ENCODE results near the gene CLDN14. TPM values are rescaled to one million over a fixed set of nuclear protein-coding genes. Genes with fewer than 3 reads are reported as not detected.

CLDN14 gene
- total and polyA plus RNA-seq, 7 experiments from 2014 or later, result not detected

- H3K27me3 ChIP-seq (ENCODE audit: control insufficient read depth in 2 of 2, insufficient read depth in 2 of 2, low read length in 2 of 2), result no peaks in the 10 kb centered on the region
- intact Hi-C loops (cut with micrococcal nuclease), result no loop called here
- DNase-seq (no peak), ATAC-seq (no peak)
- no peaks in the 10 kb centered on the region for H3K4me1 ChIP-seq (ENCODE audit: control insufficient read depth in 2 of 2, insufficient read depth in 2 of 2, low read length in 2 of 2)
- H3K4me3 ChIP-seq (ENCODE audit: low read length), result no peak overlapping the region
- Mint-ChIP-seq H3K27me3 (peaks cover 0 to 11% (median 4%) of the 10 kb centered on the region in 5 donors), H3K36me3 (no peaks in the 10 kb centered on the region), H3K9me3 (no peaks in the 10 kb centered on the region), H3K4me1 (peaks cover 0 to 2% (median 0%) of the 10 kb centered on the region in 7 donors), H3K4me3 (no peak overlapping the region), H3K27ac (no peak overlapping the region)
- CTCF ChIA-PET, result no interaction called here
- no peaks in the 10 kb centered on the region for H3K36me3 ChIP-seq (ENCODE audit: control insufficient read depth in 2 of 3, insufficient read depth in 3 of 3, low read length in 3 of 3)
- no peaks in the 10 kb centered on the region for H3K9me3 ChIP-seq (ENCODE audit: control insufficient read depth in 2 of 3, low read length in 3 of 3)
- H3K27ac ChIP-seq (ENCODE audit: low read depth, low read length), result no peak overlapping the region
- POLR2A ChIA-PET, result interaction anchor here (0.7 kb wide), 1 partner anchor 381 kb away, joined by 3 read pairs; no protein-coding TSS in a partner anchor
These were observed 2.3 kb upstream of the CLDN14 start for GRCh38 chr21:36482181-36482580.

- H3K27me3 ChIP-seq (ENCODE audit: control insufficient read depth in 2 of 2, insufficient read depth in 2 of 2, low read length in 2 of 2), result no peaks in the 10 kb centered on the region
- H3K4me3 ChIP-seq (ENCODE audit: low read length), result no peak overlapping the region
- H3K36me3 Mint-ChIP-seq, result no peaks in the 10 kb centered on the region
- intact Hi-C loops (cut with micrococcal nuclease), result no loop called here
- no peaks in the 10 kb centered on the region for H3K9me3 ChIP-seq (ENCODE audit: control insufficient read depth in 2 of 3, low read length in 3 of 3)
- no peaks in the 10 kb centered on the region for H3K9me3 Mint-ChIP-seq
- H3K4me1 Mint-ChIP-seq, result peaks cover 0 to 2% (median 0%) of the 10 kb centered on the region in 7 donors
- H3K36me3 ChIP-seq (ENCODE audit: control insufficient read depth in 2 of 3, insufficient read depth in 3 of 3, low read length in 3 of 3), result no peaks in the 10 kb centered on the region
- no peak for DNase-seq
- no peak for ATAC-seq
- no peak overlapping the region for H3K4me3 Mint-ChIP-seq
- no peak overlapping the region for H3K27ac Mint-ChIP-seq
- POLR2A ChIA-PET, result no interaction called here
- H3K27ac ChIP-seq (ENCODE audit: low read depth, low read length), result no peak overlapping the region
- CTCF ChIA-PET, result no interaction called here
- H3K4me1 ChIP-seq (ENCODE audit: control insufficient read depth in 2 of 2, insufficient read depth in 2 of 2, low read length in 2 of 2), result no peaks in the 10 kb centered on the region
- peaks cover 0 to 9% (median 4%) of the 10 kb centered on the region in 5 donors for H3K27me3 Mint-ChIP-seq
These were observed 1.7 kb upstream of the CLDN14 start for GRCh38 chr21:36481639-36482038.

GRCh38 chr21:36480618-36481017 lies 696 bp upstream of the CLDN14 start:
- H3K27ac Mint-ChIP-seq, result no peak overlapping the region
- ATAC-seq (no peak), DNase-seq (no peak)
- H3K9me3 ChIP-seq (ENCODE audit: control insufficient read depth in 2 of 3, low read length in 3 of 3), result no peaks in the 10 kb centered on the region
- H3K4me1 ChIP-seq (ENCODE audit: control insufficient read depth in 2 of 2, insufficient read depth in 2 of 2, low read length in 2 of 2), result no peaks in the 10 kb centered on the region
- peaks cover 0 to 5% (median 4%) of the 10 kb centered on the region in 5 donors for H3K27me3 Mint-ChIP-seq
- H3K36me3 Mint-ChIP-seq, result no peaks in the 10 kb centered on the region
- H3K9me3 Mint-ChIP-seq, result no peaks in the 10 kb centered on the region
- H3K36me3 ChIP-seq (ENCODE audit: control insufficient read depth in 2 of 3, insufficient read depth in 3 of 3, low read length in 3 of 3), result no peaks in the 10 kb centered on the region
- no peak overlapping the region for H3K4me3 ChIP-seq (ENCODE audit: low read length)
- CTCF ChIA-PET, result no interaction called here
- H3K4me1 Mint-ChIP-seq, result peaks cover 0 to 2% (median 0%) of the 10 kb centered on the region in 7 donors
- no peak overlapping the region for H3K4me3 Mint-ChIP-seq
- intact Hi-C loops (cut with micrococcal nuclease), result no loop called here
- POLR2A ChIA-PET, result no interaction called here
- H3K27me3 ChIP-seq (ENCODE audit: control insufficient read depth in 2 of 2, insufficient read depth in 2 of 2, low read length in 2 of 2), result no peaks in the 10 kb centered on the region
- no peak overlapping the region for H3K27ac ChIP-seq (ENCODE audit: low read depth, low read length)

GRCh38 chr21:36478941-36479340 lies 981 bp downstream of the CLDN14 start:
- no peak for ATAC-seq
- CTCF ChIA-PET, result no interaction called here
- Histone ChIP-seq H3K4me1 (ENCODE audit: control insufficient read depth in 2 of 2, insufficient read depth in 2 of 2, low read length in 2 of 2) (no peaks in the 10 kb centered on the region), H3K4me3 (ENCODE audit: low read length) (no peak overlapping the region), H3K27me3 (ENCODE audit: control insufficient read depth in 2 of 2, insufficient read depth in 2 of 2, low read length in 2 of 2) (no peaks in the 10 kb centered on the region), H3K36me3 (ENCODE audit: control insufficient read depth in 2 of 3, insufficient read depth in 3 of 3, low read length in 3 of 3) (no peaks in the 10 kb centered on the region), H3K27ac (ENCODE audit: low read depth, low read length) (no peak overlapping the region), H3K9me3 (ENCODE audit: control insufficient read depth in 2 of 3, low read length in 3 of 3) (no peaks in the 10 kb centered on the region)
- no peak for DNase-seq
- no peaks in the 10 kb centered on the region for H3K36me3 Mint-ChIP-seq
- H3K27ac Mint-ChIP-seq, result no peak overlapping the region
- peaks cover 0 to 12% (median 4%) of the 10 kb centered on the region in 5 donors for H3K27me3 Mint-ChIP-seq
- intact Hi-C loops (cut with micrococcal nuclease), result no loop called here
- peaks cover 0 to 2% (median 0%) of the 10 kb centered on the region in 11 donors for H3K9me3 Mint-ChIP-seq
- no peak overlapping the region for H3K4me3 Mint-ChIP-seq
- POLR2A ChIA-PET, result interaction anchor here (0.5 kb wide), 1 partner anchor 11 kb away, joined by 5 read pairs; no protein-coding TSS in a partner anchor
- H3K4me1 Mint-ChIP-seq, result peaks cover 0 to 2% (median 0%) of the 10 kb centered on the region in 7 donors

GRCh38 chr21:36478207-36478701 lies 1.7 kb downstream of the CLDN14 start:
- H3K4me3 ChIP-seq (ENCODE audit: low read length), result no peak overlapping the region
- ChIA-PET POLR2A (interaction anchor here (0.5 kb wide), 1 partner anchor 10 kb away, joined by 5 read pairs; no protein-coding TSS in a partner anchor), CTCF (no interaction called here)
- Mint-ChIP-seq H3K9me3 (peaks cover 0 to 3% (median 0%) of the 10 kb centered on the region in 11 donors), H3K36me3 (no peaks in the 10 kb centered on the region), H3K4me1 (peaks cover 0 to 2% (median 0%) of the 10 kb centered on the region in 7 donors), H3K27ac (no peak overlapping the region), H3K4me3 (no peak overlapping the region), H3K27me3 (peaks cover 0 to 18% (median 4%) of the 10 kb centered on the region in 5 donors)
- H3K9me3 ChIP-seq (ENCODE audit: control insufficient read depth in 2 of 3, low read length in 3 of 3), result no peaks in the 10 kb centered on the region
- intact Hi-C loops (cut with micrococcal nuclease), result no loop called here
- no peaks in the 10 kb centered on the region for H3K4me1 ChIP-seq (ENCODE audit: control insufficient read depth in 2 of 2, insufficient read depth in 2 of 2, low read length in 2 of 2)
- DNase-seq (no peak), ATAC-seq (no peak)
- no peak overlapping the region for H3K27ac ChIP-seq (ENCODE audit: low read depth, low read length)
- H3K27me3 ChIP-seq (ENCODE audit: control insufficient read depth in 2 of 2, insufficient read depth in 2 of 2, low read length in 2 of 2), result no peaks in the 10 kb centered on the region
- no peaks in the 10 kb centered on the region for H3K36me3 ChIP-seq (ENCODE audit: control insufficient read depth in 2 of 3, insufficient read depth in 3 of 3, low read length in 3 of 3)

GRCh38 chr21:36477559-36477958 lies 2.4 kb downstream of the CLDN14 start:
- CTCF ChIA-PET, result no interaction called here
- no peak for ATAC-seq
- Mint-ChIP-seq H3K27ac (no peak overlapping the region), H3K27me3 (peaks cover 0 to 18% (median 4%) of the 10 kb centered on the region in 5 donors), H3K36me3 (no peaks in the 10 kb centered on the region), H3K4me1 (peaks cover 0 to 2% (median 0%) of the 10 kb centered on the region in 7 donors), H3K4me3 (no peak overlapping the region), H3K9me3 (peaks cover 0 to 6% (median 0%) of the 10 kb centered on the region in 11 donors)
- intact Hi-C loops (cut with micrococcal nuclease), result no loop called here
- Histone ChIP-seq H3K27ac (ENCODE audit: low read depth, low read length) (no peak overlapping the region), H3K4me3 (ENCODE audit: low read length) (no peak overlapping the region), H3K9me3 (ENCODE audit: control insufficient read depth in 2 of 3, low read length in 3 of 3) (no peaks in the 10 kb centered on the region), H3K36me3 (ENCODE audit: control insufficient read depth in 2 of 3, insufficient read depth in 3 of 3, low read length in 3 of 3) (no peaks in the 10 kb centered on the region), H3K27me3 (ENCODE audit: control insufficient read depth in 2 of 2, insufficient read depth in 2 of 2, low read length in 2 of 2) (no peaks in the 10 kb centered on the region), H3K4me1 (ENCODE audit: control insufficient read depth in 2 of 2, insufficient read depth in 2 of 2, low read length in 2 of 2) (no peaks in the 10 kb centered on the region)
- POLR2A ChIA-PET, result no interaction called here
- DNase-seq, result no peak

GRCh38 chr21:36477001-36477400 lies 2.9 kb downstream of the CLDN14 start:
- Mint-ChIP-seq H3K4me3 (no peak overlapping the region), H3K27me3 (peaks cover 0 to 18% (median 4%) of the 10 kb centered on the region in 5 donors), H3K27ac (no peak overlapping the region), H3K36me3 (peaks cover 0 to 2% (median under 1%) of the 10 kb centered on the region in 5 donors), H3K4me1 (peaks cover 0 to 2% (median 0%) of the 10 kb centered on the region in 7 donors), H3K9me3 (peaks cover 0 to 8% (median 2%) of the 10 kb centered on the region in 11 donors)
- intact Hi-C loops (cut with micrococcal nuclease), result no loop called here
- ChIA-PET CTCF (no interaction called here), POLR2A (no interaction called here)
- Histone ChIP-seq H3K27me3 (ENCODE audit: control insufficient read depth in 2 of 2, insufficient read depth in 2 of 2, low read length in 2 of 2) (no peaks in the 10 kb centered on the region), H3K36me3 (ENCODE audit: control insufficient read depth in 2 of 3, insufficient read depth in 3 of 3, low read length in 3 of 3) (no peaks in the 10 kb centered on the region), H3K4me1 (ENCODE audit: control insufficient read depth in 2 of 2, insufficient read depth in 2 of 2, low read length in 2 of 2) (no peaks in the 10 kb centered on the region), H3K4me3 (ENCODE audit: low read length) (no peak overlapping the region), H3K9me3 (ENCODE audit: control insufficient read depth in 2 of 3, low read length in 3 of 3) (no peaks in the 10 kb centered on the region), H3K27ac (ENCODE audit: low read depth, low read length) (no peak overlapping the region)
- DNase-seq, result no peak
- ATAC-seq, result no peak
